Suprapubic skin (tissue), 4 donors: ENCODE results near the gene KCNG4. TPM values are rescaled to one million over a fixed set of nuclear protein-coding genes. Genes with fewer than 3 reads are reported as not detected.
A peak's percentile ranks its signal among the peaks of the same experiment; 100 is the strongest.

Experiments used
- DNase-seq, 2 donors: peaks; one replicate each; pipeline ENCODE4 v3.0.0-alpha.2; 2019; ENCODE audit warnings: low spot score in 2 of 2
- H3K27ac ChIP-seq: fragments of 200-600 bp; sonication (generic); one replicate; pipeline ENCODE4 v1.5.1; 2019
- H3K27me3 ChIP-seq: fragments of 200-600 bp; sonication (generic); one replicate; pipeline ENCODE4 v1.5.1; 2019
- H3K36me3 ChIP-seq: fragments of 200-600 bp; sonication (generic); one replicate; pipeline ENCODE4 v1.5.1; 2019
- H3K4me1 ChIP-seq: fragments of 200-600 bp; sonication (generic); one replicate; pipeline ENCODE4 v1.5.1; 2019
- H3K4me3 ChIP-seq: fragments of 200-600 bp; sonication (generic); one replicate; pipeline ENCODE4 v1.5.1; 2019; ENCODE audit warnings: mild to moderate bottlenecking
- H3K9me3 ChIP-seq: fragments of 200-600 bp; sonication (generic); one replicate; pipeline ENCODE4 v1.5.1; 2019
- EP300 ChIP-seq: sonication (generic); formaldehyde crosslinking; IDR thresholded peaks from one replicate; pipeline ENCODE4 v1.6.1; 2017; ENCODE audit warnings: antibody characterized with exemption
- POLR2A ChIP-seq, 2 donors: fragments of 450-650 bp; IDR thresholded peaks; one replicate each; pipeline ENCODE4 v1.6.1; 2017; ENCODE audit warnings: antibody characterized with exemption in 2 of 2, mild to moderate bottlenecking in 2 of 2, moderate library complexity in 2 of 2
- POLR2AphosphoS5 ChIP-seq, 3 donors: sonication (generic); formaldehyde crosslinking; IDR thresholded peaks; one replicate each; pipeline ENCODE4 v1.6.1; 2017; ENCODE audit warnings: antibody characterized with exemption in 3 of 3
- WGBS: methylation state at CpG from one replicate; pipeline ENCODE4 v1.1.5; 2018; 5-methylcytosine and 5-hydroxymethylcytosine counted together
- total RNA-seq, 4 donors: library from RNA; depleted of rRNA; stranded (reverse); fragments of >200 nt; gene quantifications; one replicate each; pipeline ENCODE4 v1.1.0, GENCODE V29; 2016
- TF ChIP-seq, protein P1 (sequence below), 2 donors: fragments of 200-600 bp in 1 of 2; fragments of 450-650 bp in 1 of 2; sonication (generic) in 1 of 2; IDR thresholded peaks; one replicate each; pipeline ENCODE4 v1.5.1; 2016 to 2019; ENCODE audit warnings: antibody characterized with exemption in 2 of 2, mild to moderate bottlenecking in 1 of 2, moderate library complexity in 1 of 2

KCNG4 gene
- total RNA-seq, 4 donors from 2014 or later, result not detected

DNA sequence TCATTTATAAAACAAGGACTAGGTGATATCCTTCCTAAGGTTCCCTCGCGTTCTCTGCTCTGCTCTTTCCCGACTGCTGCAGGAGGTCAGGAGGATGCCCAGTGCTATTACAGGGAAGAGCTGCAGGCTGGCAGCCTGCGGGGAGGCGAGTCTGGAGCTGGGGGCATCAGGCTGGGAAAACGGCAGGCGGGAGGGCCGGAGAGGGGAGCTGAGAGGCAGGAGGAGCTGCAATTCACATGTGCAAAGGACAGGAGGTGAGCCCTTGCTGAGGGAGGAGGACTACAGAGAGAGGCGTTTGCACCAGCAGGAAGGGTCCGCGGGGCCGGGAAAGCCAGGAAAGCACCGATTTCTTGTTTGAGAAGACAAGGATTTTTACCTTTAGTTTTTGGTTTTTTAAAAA, 40.7 kb downstream of the KCNG4 start:
- Histone ChIP-seq H3K9me3 (no peaks in the 10 kb centered on the region), H3K4me1 (peaks cover 42% of the 10 kb centered on the region), H3K27me3 (no peaks in the 10 kb centered on the region), H3K27ac (no peak overlapping the region), H3K36me3 (no peaks in the 10 kb centered on the region), H3K4me3 (no peak overlapping the region)
- 71% methylated on average over 13 of the region's 13 CpGs for WGBS
- TF ChIP-seq POLR2A (IDR thresholded peaks at IDR 0.05) (no peak), EP300 (no peak), POLR2AphosphoS5 (IDR thresholded peaks at IDR 0.05) (no peak)
- TF ChIP-seq, protein P1, sequence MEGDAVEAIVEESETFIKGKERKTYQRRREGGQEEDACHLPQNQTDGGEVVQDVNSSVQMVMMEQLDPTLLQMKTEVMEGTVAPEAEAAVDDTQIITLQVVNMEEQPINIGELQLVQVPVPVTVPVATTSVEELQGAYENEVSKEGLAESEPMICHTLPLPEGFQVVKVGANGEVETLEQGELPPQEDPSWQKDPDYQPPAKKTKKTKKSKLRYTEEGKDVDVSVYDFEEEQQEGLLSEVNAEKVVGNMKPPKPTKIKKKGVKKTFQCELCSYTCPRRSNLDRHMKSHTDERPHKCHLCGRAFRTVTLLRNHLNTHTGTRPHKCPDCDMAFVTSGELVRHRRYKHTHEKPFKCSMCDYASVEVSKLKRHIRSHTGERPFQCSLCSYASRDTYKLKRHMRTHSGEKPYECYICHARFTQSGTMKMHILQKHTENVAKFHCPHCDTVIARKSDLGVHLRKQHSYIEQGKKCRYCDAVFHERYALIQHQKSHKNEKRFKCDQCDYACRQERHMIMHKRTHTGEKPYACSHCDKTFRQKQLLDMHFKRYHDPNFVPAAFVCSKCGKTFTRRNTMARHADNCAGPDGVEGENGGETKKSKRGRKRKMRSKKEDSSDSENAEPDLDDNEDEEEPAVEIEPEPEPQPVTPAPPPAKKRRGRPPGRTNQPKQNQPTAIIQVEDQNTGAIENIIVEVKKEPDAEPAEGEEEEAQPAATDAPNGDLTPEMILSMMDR (IDR thresholded peaks at IDR 0.05), result no peak
- DNase-seq, result no peak

DNA sequence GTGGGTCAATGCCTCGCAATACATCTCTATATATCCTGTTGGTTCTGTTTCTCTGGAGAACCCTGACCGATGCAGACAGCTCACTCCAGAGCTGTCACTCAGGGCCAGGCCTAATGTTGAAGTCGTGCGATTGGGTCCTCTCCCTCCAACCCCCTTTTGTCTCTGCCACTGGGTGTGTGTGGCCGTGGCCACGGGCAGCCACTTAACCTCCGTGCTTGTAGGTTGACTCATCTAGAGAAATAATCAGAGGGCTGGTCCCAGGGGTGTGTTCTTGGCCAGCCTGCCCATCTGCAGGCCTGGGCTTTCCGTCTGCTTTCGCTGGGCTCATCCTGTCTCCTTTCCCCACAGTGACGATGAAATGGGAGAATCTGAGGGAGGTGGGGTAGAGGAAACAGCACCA, 41.4 kb downstream of the KCNG4 start:
- no peak for DNase-seq
- 38% methylated on average over 10 of the region's 10 CpGs for WGBS
- H3K27ac ChIP-seq, result no peak overlapping the region
- H3K36me3 ChIP-seq, result no peaks in the 10 kb centered on the region
- H3K27me3 ChIP-seq, result no peaks in the 10 kb centered on the region
- H3K4me1 ChIP-seq, result peaks cover 42% of the 10 kb centered on the region
- no peaks in the 10 kb centered on the region for H3K9me3 ChIP-seq
- TF ChIP-seq POLR2A (IDR thresholded peaks at IDR 0.05) (no peak), POLR2AphosphoS5 (IDR thresholded peaks at IDR 0.05) (no peak), EP300 (no peak)
- TF ChIP-seq, protein P1 (IDR thresholded peaks at IDR 0.05), result no peak
- no peak overlapping the region for H3K4me3 ChIP-seq

DNA sequence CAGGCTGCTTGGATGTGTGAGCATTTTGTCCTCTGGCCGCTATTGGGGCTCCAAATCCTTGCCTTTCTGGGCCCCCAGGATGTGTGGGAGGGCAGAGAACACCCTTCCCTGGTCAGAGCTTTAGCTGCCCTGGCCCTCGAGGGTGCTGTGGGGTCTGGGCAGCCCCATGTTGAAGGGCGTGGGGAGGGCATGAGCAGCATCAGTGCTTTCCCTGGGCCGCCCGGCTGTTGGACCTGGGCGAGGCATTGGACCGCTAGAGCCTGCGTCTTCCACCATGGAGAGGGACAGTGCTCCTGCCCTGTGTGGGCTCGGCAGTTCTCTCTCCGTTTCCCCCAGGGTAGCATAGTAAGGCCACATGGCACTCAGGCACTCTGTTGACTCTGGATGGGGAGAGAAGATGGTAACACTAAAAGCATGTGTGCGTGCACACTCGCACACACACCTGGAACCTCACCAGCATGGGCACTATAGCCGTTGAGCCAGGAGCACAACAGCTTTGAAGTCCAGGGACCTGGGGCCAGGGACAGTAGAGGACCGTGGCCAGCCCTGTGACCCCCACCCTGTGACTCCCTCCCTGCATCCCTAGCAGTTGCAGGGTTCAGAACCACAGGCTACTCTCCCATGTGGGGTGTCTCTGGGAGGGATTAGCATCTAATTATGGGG, 42.2 kb downstream of the KCNG4 start:
- Histone ChIP-seq H3K27me3 (no peaks in the 10 kb centered on the region), H3K4me3 (no peak overlapping the region), H3K4me1 (peaks cover 42% of the 10 kb centered on the region), H3K9me3 (no peaks in the 10 kb centered on the region), H3K36me3 (no peaks in the 10 kb centered on the region), H3K27ac (peak overlapping the region; percentile 69)
- TF ChIP-seq POLR2AphosphoS5 (IDR thresholded peaks at IDR 0.05), result no peak
- TF ChIP-seq, protein P1 (IDR thresholded peaks at IDR 0.05), result no peak
- TF ChIP-seq EP300, result no peak
- no peak for TF ChIP-seq POLR2A (IDR thresholded peaks at IDR 0.05)
- DNase-seq, result no peak
- WGBS, result 87% methylated on average over 12 of the region's 14 CpGs

DNA sequence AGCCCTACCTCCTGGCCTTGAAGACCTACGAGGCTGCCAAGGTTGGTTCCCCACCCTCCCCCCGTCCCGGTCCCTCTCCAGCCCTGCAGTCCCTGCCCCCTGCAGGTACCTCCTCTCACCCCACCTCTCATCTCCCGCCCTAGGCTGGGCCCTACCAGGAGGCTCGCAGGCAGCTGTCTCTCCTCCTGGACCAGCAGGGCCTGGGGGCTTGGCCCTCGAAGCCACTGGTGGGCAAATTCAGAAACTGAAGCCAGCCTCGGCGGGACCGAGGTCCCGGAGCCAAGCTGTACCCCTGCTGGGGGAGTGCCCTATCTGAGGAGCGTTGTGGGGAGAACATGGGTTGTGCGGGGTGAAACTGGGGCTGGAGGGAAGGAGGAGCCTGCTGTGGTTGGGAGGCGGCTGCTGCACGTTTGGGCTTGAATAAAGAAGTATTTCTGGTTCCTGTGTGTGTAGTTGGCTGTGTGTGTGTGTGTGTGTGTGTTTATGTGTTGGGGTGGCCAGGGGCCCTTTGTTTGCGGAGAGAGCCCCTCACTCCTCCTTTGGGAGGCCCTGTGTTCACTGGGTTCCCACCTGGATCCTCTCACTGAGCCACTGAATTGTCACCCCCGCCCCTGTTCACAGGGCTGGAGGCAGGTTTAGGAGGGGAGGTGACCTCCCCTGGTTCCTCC, 43.0 kb downstream of the KCNG4 start:
- Histone ChIP-seq H3K36me3 (no peaks in the 10 kb centered on the region), H3K4me3 (peak overlapping the region; percentile 43), H3K9me3 (no peaks in the 10 kb centered on the region), H3K4me1 (peaks cover 42% of the 10 kb centered on the region), H3K27ac (peak overlapping the region; percentile 80), H3K27me3 (no peaks in the 10 kb centered on the region)
- TF ChIP-seq POLR2AphosphoS5 (IDR thresholded peaks at IDR 0.05) (no peak), EP300 (no peak), POLR2A (IDR thresholded peaks at IDR 0.05) (no peak)
- TF ChIP-seq, protein P1 (IDR thresholded peaks at IDR 0.05), result no peak
- 64% methylated on average over 13 of the region's 16 CpGs for WGBS
- DNase-seq, result no peak

DNA sequence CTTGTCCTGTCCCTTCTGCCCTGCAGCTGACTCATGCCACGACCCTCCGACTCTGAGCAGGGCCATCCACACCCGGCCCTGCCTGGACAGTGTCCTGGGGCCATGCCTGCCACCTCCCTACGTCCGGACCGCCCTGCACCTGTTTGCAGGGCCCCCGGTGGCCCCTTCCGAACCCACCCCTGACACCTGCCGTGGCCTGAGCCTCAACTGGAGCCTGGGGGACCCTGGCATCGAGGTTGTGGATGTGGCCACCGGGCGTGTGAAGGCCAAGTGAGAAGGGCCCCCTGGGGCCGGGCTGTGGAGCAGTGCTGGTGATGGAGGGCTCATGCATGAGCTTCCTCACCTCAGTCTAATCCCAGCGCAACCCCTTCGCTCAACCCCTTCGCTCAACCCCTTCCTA, 43.7 kb downstream of the KCNG4 start:
- Histone ChIP-seq H3K4me3 (peak overlapping the region; percentile 43), H3K36me3 (peaks cover 3% of the 10 kb centered on the region), H3K9me3 (no peaks in the 10 kb centered on the region), H3K4me1 (peaks cover 42% of the 10 kb centered on the region), H3K27ac (peak overlapping the region; percentile 80), H3K27me3 (no peaks in the 10 kb centered on the region)
- no peak for DNase-seq
- no peak for TF ChIP-seq POLR2A (IDR thresholded peaks at IDR 0.05)
- TF ChIP-seq EP300, result no peak
- TF ChIP-seq POLR2AphosphoS5 (IDR thresholded peaks at IDR 0.05), result no peak
- TF ChIP-seq, protein P1 (IDR thresholded peaks at IDR 0.05), result no peak
- WGBS, result 64% methylated on average over 12 of the region's 16 CpGs
